Liver (tissue), 3 donors: ENCODE data around the gene GCH1.

Experiments
- EGR1 ChIP-seq, 2 donors: IDR thresholded peaks; 2 replicates each; pipeline ENCODE4 v1.6.1; 2016 to 2018; ENCODE audit warnings: antibody characterized with exemption in 2 of 2, low read depth in 2 of 2
- HNF4A ChIP-seq, 2 donors: conservative IDR thresholded peaks; 2 replicates each; pipeline ENCODE4 v1.6.1; 2016; ENCODE audit warnings: antibody characterized with exemption in 2 of 2, mild to moderate bottlenecking in 2 of 2
- JUND ChIP-seq, 2 donors: IDR thresholded peaks; 2 replicates each; pipeline ENCODE4 v1.6.1; 2016; ENCODE audit warnings: antibody characterized with exemption in 2 of 2
- RAD21 ChIP-seq, 2 donors: IDR thresholded peaks; 2 replicates each; pipeline ENCODE4 v1.6.1; 2016; ENCODE audit warnings: antibody characterized with exemption in 2 of 2, mild to moderate bottlenecking in 2 of 2
- SP1 ChIP-seq: IDR thresholded peaks from 2 replicates; pipeline ENCODE4 v1.6.1; 2018; ENCODE audit warnings: antibody characterized with exemption, mild to moderate bottlenecking
- TAF1 ChIP-seq: conservative IDR thresholded peaks from 2 replicates; pipeline ENCODE4 v1.6.1; 2016; ENCODE audit warnings: antibody characterized with exemption, mild to moderate bottlenecking
- YY1 ChIP-seq: IDR thresholded peaks from 2 replicates; pipeline ENCODE4 v1.6.1; 2016; ENCODE audit warnings: antibody characterized with exemption, mild to moderate bottlenecking
- TF ChIP-seq, protein P1 (sequence below): fragments of 150-350 bp; IDR thresholded peaks from 2 replicates; pipeline ENCODE4 v1.5.1; 2017; ENCODE audit warnings: improper control_type of control experiment, low read depth, low read length; ENCODE audit not compliant: missing input control
- TF ChIP-seq, protein P2 (sequence below): IDR thresholded peaks from 2 replicates; pipeline ENCODE4 v1.6.1; 2016; ENCODE audit warnings: antibody characterized with exemption
- TF ChIP-seq, protein P3 (sequence below): IDR thresholded peaks from 2 replicates; pipeline ENCODE4 v1.6.1; 2016; ENCODE audit warnings: antibody characterized with exemption
- TF ChIP-seq, protein P4 (sequence below): IDR thresholded peaks from 2 replicates; pipeline ENCODE4 v1.6.1; 2016; ENCODE audit warnings: antibody characterized with exemption
- TF ChIP-seq, protein P5 (sequence below): IDR thresholded peaks from 2 replicates; pipeline ENCODE4 v1.6.1; 2016; ENCODE audit warnings: antibody characterized with exemption, mild to moderate bottlenecking
- donor health status: healthy.
- donor health status: healthy.

DNA sequence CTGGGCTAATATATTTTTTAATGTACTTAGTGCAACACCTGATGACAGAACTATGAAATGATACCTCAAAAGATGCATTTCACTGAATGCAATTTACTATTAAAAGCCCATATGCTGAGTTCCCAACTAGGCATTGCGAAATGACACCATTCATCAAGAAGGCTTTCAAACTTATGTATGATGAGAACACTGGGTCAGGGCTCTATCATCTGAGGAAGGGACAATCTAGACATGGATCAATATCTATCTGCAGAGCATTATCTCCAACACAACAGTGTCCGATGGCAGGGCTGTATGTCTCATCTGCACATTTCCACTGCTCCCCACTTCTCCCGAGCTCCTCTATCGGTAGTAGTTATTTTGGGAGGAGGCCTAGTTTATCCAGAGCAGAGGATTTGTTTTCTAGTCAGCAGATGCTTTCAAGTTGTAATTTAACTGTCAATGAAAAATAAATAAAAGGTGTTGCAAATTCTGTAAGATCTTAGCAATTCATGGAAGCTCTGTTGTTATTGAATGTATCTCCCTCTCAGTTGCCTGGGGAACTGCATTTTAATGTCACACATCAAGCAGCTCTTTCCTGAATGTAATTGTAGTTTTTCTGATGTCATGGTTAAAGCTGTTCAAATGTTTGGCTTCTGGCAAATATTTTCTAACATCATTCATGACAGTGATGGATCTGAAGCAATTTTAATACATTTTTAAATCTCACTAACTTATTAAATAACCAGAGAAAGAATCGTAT lies 7.4 kb upstream of the GCH1 start:
- TF ChIP-seq, protein P1, sequence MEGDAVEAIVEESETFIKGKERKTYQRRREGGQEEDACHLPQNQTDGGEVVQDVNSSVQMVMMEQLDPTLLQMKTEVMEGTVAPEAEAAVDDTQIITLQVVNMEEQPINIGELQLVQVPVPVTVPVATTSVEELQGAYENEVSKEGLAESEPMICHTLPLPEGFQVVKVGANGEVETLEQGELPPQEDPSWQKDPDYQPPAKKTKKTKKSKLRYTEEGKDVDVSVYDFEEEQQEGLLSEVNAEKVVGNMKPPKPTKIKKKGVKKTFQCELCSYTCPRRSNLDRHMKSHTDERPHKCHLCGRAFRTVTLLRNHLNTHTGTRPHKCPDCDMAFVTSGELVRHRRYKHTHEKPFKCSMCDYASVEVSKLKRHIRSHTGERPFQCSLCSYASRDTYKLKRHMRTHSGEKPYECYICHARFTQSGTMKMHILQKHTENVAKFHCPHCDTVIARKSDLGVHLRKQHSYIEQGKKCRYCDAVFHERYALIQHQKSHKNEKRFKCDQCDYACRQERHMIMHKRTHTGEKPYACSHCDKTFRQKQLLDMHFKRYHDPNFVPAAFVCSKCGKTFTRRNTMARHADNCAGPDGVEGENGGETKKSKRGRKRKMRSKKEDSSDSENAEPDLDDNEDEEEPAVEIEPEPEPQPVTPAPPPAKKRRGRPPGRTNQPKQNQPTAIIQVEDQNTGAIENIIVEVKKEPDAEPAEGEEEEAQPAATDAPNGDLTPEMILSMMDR, result no peak
- TF ChIP-seq, protein P2, sequence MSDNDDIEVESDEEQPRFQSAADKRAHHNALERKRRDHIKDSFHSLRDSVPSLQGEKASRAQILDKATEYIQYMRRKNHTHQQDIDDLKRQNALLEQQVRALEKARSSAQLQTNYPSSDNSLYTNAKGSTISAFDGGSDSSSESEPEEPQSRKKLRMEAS, result no peak
- TF ChIP-seq JUND (IDR thresholded peaks at IDR 0.05) (no peak), EGR1 (IDR thresholded peaks at IDR 0.05; ENCODE audit: low read depth in 2 of 2) (no peak), YY1 (no peak), HNF4A (conservative IDR thresholded peaks at IDR 0.05) (no peak), SP1 (no peak), TAF1 (no peak), RAD21 (IDR thresholded peaks at IDR 0.05) (no peak)
- TF ChIP-seq, protein P3, sequence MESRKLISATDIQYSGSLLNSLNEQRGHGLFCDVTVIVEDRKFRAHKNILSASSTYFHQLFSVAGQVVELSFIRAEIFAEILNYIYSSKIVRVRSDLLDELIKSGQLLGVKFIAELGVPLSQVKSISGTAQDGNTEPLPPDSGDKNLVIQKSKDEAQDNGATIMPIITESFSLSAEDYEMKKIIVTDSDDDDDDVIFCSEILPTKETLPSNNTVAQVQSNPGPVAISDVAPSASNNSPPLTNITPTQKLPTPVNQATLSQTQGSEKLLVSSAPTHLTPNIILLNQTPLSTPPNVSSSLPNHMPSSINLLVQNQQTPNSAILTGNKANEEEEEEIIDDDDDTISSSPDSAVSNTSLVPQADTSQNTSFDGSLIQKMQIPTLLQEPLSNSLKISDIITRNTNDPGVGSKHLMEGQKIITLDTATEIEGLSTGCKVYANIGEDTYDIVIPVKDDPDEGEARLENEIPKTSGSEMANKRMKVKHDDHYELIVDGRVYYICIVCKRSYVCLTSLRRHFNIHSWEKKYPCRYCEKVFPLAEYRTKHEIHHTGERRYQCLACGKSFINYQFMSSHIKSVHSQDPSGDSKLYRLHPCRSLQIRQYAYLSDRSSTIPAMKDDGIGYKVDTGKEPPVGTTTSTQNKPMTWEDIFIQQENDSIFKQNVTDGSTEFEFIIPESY, result no peak
- TF ChIP-seq, protein P4, sequence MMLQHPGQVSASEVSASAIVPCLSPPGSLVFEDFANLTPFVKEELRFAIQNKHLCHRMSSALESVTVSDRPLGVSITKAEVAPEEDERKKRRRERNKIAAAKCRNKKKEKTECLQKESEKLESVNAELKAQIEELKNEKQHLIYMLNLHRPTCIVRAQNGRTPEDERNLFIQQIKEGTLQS, result no peak
- TF ChIP-seq, protein P5, sequence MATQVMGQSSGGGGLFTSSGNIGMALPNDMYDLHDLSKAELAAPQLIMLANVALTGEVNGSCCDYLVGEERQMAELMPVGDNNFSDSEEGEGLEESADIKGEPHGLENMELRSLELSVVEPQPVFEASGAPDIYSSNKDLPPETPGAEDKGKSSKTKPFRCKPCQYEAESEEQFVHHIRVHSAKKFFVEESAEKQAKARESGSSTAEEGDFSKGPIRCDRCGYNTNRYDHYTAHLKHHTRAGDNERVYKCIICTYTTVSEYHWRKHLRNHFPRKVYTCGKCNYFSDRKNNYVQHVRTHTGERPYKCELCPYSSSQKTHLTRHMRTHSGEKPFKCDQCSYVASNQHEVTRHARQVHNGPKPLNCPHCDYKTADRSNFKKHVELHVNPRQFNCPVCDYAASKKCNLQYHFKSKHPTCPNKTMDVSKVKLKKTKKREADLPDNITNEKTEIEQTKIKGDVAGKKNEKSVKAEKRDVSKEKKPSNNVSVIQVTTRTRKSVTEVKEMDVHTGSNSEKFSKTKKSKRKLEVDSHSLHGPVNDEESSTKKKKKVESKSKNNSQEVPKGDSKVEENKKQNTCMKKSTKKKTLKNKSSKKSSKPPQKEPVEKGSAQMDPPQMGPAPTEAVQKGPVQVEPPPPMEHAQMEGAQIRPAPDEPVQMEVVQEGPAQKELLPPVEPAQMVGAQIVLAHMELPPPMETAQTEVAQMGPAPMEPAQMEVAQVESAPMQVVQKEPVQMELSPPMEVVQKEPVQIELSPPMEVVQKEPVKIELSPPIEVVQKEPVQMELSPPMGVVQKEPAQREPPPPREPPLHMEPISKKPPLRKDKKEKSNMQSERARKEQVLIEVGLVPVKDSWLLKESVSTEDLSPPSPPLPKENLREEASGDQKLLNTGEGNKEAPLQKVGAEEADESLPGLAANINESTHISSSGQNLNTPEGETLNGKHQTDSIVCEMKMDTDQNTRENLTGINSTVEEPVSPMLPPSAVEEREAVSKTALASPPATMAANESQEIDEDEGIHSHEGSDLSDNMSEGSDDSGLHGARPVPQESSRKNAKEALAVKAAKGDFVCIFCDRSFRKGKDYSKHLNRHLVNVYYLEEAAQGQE, result no peak
